WI38 (cell line): ENCODE results near the gene SLIT1.

ENCODE experiments used
- H3K4me3 ChIP-seq: 2 replicates; pipeline ENCODE4 v1.5.1; 2011; ENCODE audit warnings: low read depth, mild to moderate bottlenecking, control low read depth, low read length
- CTCF ChIP-seq: IDR thresholded peaks from 2 replicates; pipeline ENCODE4 v1.5.1; 2012; ENCODE audit warnings: low read depth, mild to moderate bottlenecking, control low read depth, low read length

Gene SLIT1

GRCh38 chr10:97139651-97140048 lies 46.1 kb downstream of the SLIT1 start:
- no peak for TF ChIP-seq CTCF
- no peak overlapping the region for H3K4me3 ChIP-seq

- TF ChIP-seq CTCF, result no peak
- no peak overlapping the region for H3K4me3 ChIP-seq
Observed at GRCh38 chr10:97138846-97139245, 46.9 kb downstream of the SLIT1 start.

- no peak overlapping the region for H3K4me3 ChIP-seq
- TF ChIP-seq CTCF, result no peak
Observed at GRCh38 chr10:97138174-97138573, 47.6 kb downstream of the SLIT1 start.

- no peak for TF ChIP-seq CTCF
Observed at GRCh38 chr10:97136756-97137155, 49.0 kb downstream of the SLIT1 start.

GRCh38 chr10:97135464-97135863 lies 50.3 kb downstream of the SLIT1 start:
- H3K4me3 ChIP-seq, result no peak overlapping the region
- TF ChIP-seq CTCF, result no peak

More at GRCh38 chr10:97136756-97137155, 49.0 kb downstream of the SLIT1 start:
- H3K4me3 ChIP-seq, result no peak overlapping the region

- H3K4me3 ChIP-seq, result no peak overlapping the region
- TF ChIP-seq CTCF, result no peak
Observed at GRCh38 chr10:97134983-97135382, 50.8 kb downstream of the SLIT1 start.

- TF ChIP-seq CTCF, result no peak
Observed at GRCh38 chr10:97134110-97134509, 51.6 kb downstream of the SLIT1 start.

More at GRCh38 chr10:97134110-97134509, 51.6 kb downstream of the SLIT1 start:
- no peak overlapping the region for H3K4me3 ChIP-seq
